Esophagus squamous epithelium (tissue), 4 donors: ENCODE measurements around the gene CELF2.

ENCODE experiments used
- POLR2A ChIP-seq, 4 donors: fragments of 450-650 bp; IDR thresholded peaks; one replicate each; pipeline ENCODE4 v1.6.1; 2017; ENCODE audit warnings: antibody characterized with exemption in 4 of 4, mild to moderate bottlenecking in 4 of 4, moderate library complexity in 3 of 4
- TF ChIP-seq, protein P1 (sequence below), 6 experiments: fragments of 450-650 bp in 4 of 6; fragments of 200-600 bp in 2 of 6; sonication (generic) in 2 of 6; IDR thresholded peaks; one replicate each; pipeline ENCODE4 v1.5.1; 2016 to 2019; ENCODE audit warnings: antibody characterized with exemption in 6 of 6, mild to moderate bottlenecking in 4 of 6, moderate library complexity in 4 of 6

- TF ChIP-seq, protein P1, sequence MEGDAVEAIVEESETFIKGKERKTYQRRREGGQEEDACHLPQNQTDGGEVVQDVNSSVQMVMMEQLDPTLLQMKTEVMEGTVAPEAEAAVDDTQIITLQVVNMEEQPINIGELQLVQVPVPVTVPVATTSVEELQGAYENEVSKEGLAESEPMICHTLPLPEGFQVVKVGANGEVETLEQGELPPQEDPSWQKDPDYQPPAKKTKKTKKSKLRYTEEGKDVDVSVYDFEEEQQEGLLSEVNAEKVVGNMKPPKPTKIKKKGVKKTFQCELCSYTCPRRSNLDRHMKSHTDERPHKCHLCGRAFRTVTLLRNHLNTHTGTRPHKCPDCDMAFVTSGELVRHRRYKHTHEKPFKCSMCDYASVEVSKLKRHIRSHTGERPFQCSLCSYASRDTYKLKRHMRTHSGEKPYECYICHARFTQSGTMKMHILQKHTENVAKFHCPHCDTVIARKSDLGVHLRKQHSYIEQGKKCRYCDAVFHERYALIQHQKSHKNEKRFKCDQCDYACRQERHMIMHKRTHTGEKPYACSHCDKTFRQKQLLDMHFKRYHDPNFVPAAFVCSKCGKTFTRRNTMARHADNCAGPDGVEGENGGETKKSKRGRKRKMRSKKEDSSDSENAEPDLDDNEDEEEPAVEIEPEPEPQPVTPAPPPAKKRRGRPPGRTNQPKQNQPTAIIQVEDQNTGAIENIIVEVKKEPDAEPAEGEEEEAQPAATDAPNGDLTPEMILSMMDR (IDR thresholded peaks at IDR 0.05): no peak
- TF ChIP-seq POLR2A (IDR thresholded peaks at IDR 0.05): no peak
Observed at GRCh38 chr10:11249152-11249807, 231.6 kb downstream of the CELF2 start.
